Endothelial cell of umbilical vein (primary cell): ENCODE measurements around the gene MYO1A. TPM values are rescaled to one million over a fixed set of nuclear protein-coding genes. Genes with fewer than 3 reads are reported as not detected.
A peak's percentile ranks its signal among the peaks of the same experiment; 100 is the strongest.

Experiments
- BruUV-seq: library from RNA; stranded (reverse); fragments of 400-500 nt; replicated peaks from 2 replicates; lab custom pipeline; 2021; lab: Mats Ljungman, UMichigan
- CTCF ChIA-PET: fragments of 300-600, 350-600 bp; sonication (Branson Sonifier 250); formaldehyde crosslinking; loops from one replicate; lab custom pipeline; 2021; ENCODE audit warnings: antibody characterized with exemption, inconsistent platforms; lab: Charles Lee
- POLR2A ChIA-PET: fragments of 300-600, 350-600 bp; sonication (Branson Sonifier 250); formaldehyde crosslinking; loops from one replicate; lab custom pipeline; 2021; ENCODE audit warnings: antibody characterized with exemption, inconsistent platforms; lab: Charles Lee
- DNase-seq: peaks from one replicate; pipeline ENCODE4 v3.0.0-alpha.2; 2011; ENCODE audit warnings: low read depth, low spot score
- FAIRE-seq: peaks from 2 replicates; lab custom pipeline; 2011; peaks lifted over from hg19 to GRCh38; lab: Jason Lieb, UNC
- H2AFZ ChIP-seq: 2 replicates; pipeline ENCODE4 v1.6.0; 2012; ENCODE audit warnings: low read depth, low read length, control low read depth, inconsistent platforms
- H3K27ac ChIP-seq: 2 replicates; pipeline ENCODE4 v1.5.1; 2011; ENCODE audit warnings: low read depth, mild to moderate bottlenecking, control low read depth, low read length, moderate library complexity; ENCODE audit not compliant: insufficient read depth
- H3K27me3 ChIP-seq, 2 experiments: 2 replicates each; pipeline versions ENCODE4 v1.6.0 to v1.6.1; 2011; ENCODE audit warnings: low read length in 2 of 2, mixed read lengths in 1 of 2; ENCODE audit not compliant: control insufficient read depth in 2 of 2, insufficient read depth in 2 of 2
- H3K36me3 ChIP-seq, 2 experiments: 2 replicates in 1 of 2; 3 replicates in 1 of 2; pipeline ENCODE4 v1.5.1; 2011; ENCODE audit warnings: low read length in 2 of 2, mild to moderate bottlenecking in 1 of 2, moderate library complexity in 1 of 2; ENCODE audit not compliant: control insufficient read depth in 2 of 2, insufficient read depth in 2 of 2; ENCODE audit errors: extremely low read depth in 1 of 2
- H3K4me1 ChIP-seq: 3 replicates; pipeline ENCODE4 v1.5.1; 2011; ENCODE audit warnings: mild to moderate bottlenecking, low read length; ENCODE audit not compliant: control insufficient read depth, insufficient read depth; ENCODE audit errors: extremely low read depth
- H3K4me2 ChIP-seq: 2 replicates; pipeline ENCODE4 v1.6.1; 2011; ENCODE audit warnings: low read length, control low read depth, mixed read lengths; ENCODE audit not compliant: insufficient read depth
- H3K4me3 ChIP-seq, 3 experiments: fragments of 200-600 bp in 1 of 3; sonication (generic), shearing (Covaris generic) in 1 of 3; replicated peaks in 1 of 3; 2 replicates each; pipeline ENCODE4 v1.5.1; 2011 to 2016; ENCODE audit warnings: control low read depth in 3 of 3, low read length in 3 of 3, mild to moderate bottlenecking in 2 of 3, inconsistent platforms in 1 of 3, low read depth in 1 of 3, moderate library complexity in 1 of 3; ENCODE audit not compliant: insufficient read depth in 1 of 3
- H3K79me2 ChIP-seq: 2 replicates; pipeline ENCODE4 v1.6.0; 2012; ENCODE audit warnings: low read length, inconsistent platforms; ENCODE audit not compliant: control insufficient read depth, insufficient read depth
- H3K9ac ChIP-seq: replicated peaks from 2 replicates; pipeline ENCODE3; 2011; ENCODE audit warnings: low read length, control low read depth; ENCODE audit not compliant: insufficient read depth; ENCODE audit errors: extremely low read depth
- H3K9me1 ChIP-seq: replicated peaks from 3 replicates; pipeline ENCODE4 v1.6.0; 2011; ENCODE audit warnings: mild to moderate bottlenecking, low read length; ENCODE audit not compliant: control insufficient read depth, insufficient read depth; ENCODE audit errors: extremely low read depth
- H3K9me3 ChIP-seq: replicated peaks from 2 replicates; pipeline ENCODE4 v1.5.1; 2012; ENCODE audit warnings: low read length, inconsistent platforms; ENCODE audit not compliant: control insufficient read depth, insufficient read depth
- H4K20me1 ChIP-seq: replicated peaks from 2 replicates; pipeline ENCODE3; 2011; ENCODE audit warnings: mild to moderate bottlenecking, low read length; ENCODE audit not compliant: control insufficient read depth, insufficient read depth; ENCODE audit errors: extremely low read depth
- CTCF ChIP-seq, 2 donors: IDR thresholded peaks; 1 replicate in 1 of 2; 2 replicates in 1 of 2; pipeline ENCODE4 v1.5.1; 2011; ENCODE audit warnings: low read length in 2 of 2, mild to moderate bottlenecking in 2 of 2, moderate library complexity in 2 of 2, control low read depth in 1 of 2, inconsistent platforms in 1 of 2, low read depth in 1 of 2; ENCODE audit not compliant: insufficient read depth in 1 of 2; ENCODE audit errors: extremely low read depth in 1 of 2
- EZH2 ChIP-seq: IDR thresholded peaks from 2 replicates; pipeline ENCODE4 v1.6.1; 2012; ENCODE audit warnings: borderline replicate concordance, low read depth, mild to moderate bottlenecking, moderate library complexity, low read length, inconsistent platforms; ENCODE audit not compliant: severe bottlenecking
- FOS ChIP-seq: IDR thresholded peaks from 2 replicates; pipeline ENCODE4 v1.6.1; 2011; ENCODE audit warnings: mild to moderate bottlenecking, low read length, moderate library complexity, borderline replicate concordance; ENCODE audit not compliant: insufficient read depth
- GATA2 ChIP-seq: IDR thresholded peaks from 2 replicates; pipeline ENCODE4 v1.7.0; 2011; ENCODE audit warnings: low read depth, mild to moderate bottlenecking, moderate library complexity, mixed read lengths, low read length; ENCODE audit not compliant: insufficient read length, insufficient read depth
- JUN ChIP-seq: IDR thresholded peaks from 2 replicates; pipeline ENCODE4 v1.6.1; 2011; ENCODE audit warnings: borderline replicate concordance, low read depth; ENCODE audit not compliant: insufficient read length, insufficient read depth
- MAX ChIP-seq: IDR thresholded peaks from 2 replicates; pipeline ENCODE4 v1.6.1; 2011; ENCODE audit not compliant: insufficient read depth, insufficient read length
- MYC ChIP-seq: IDR thresholded peaks from one replicate; pipeline ENCODE4 v1.6.1; 2011; ENCODE audit warnings: mild to moderate bottlenecking, low read depth, low read length
- POLR2A ChIP-seq: IDR thresholded peaks from 2 replicates; pipeline ENCODE4 v1.6.1; 2012; ENCODE audit warnings: low read depth, mild to moderate bottlenecking, control low read depth, low read length
- POLR2AphosphoS5 ChIP-seq: IDR thresholded peaks from 2 replicates; pipeline ENCODE4 v1.6.1; 2012; ENCODE audit warnings: low read depth, mild to moderate bottlenecking, control low read depth, low read length, moderate library complexity; ENCODE audit not compliant: insufficient read depth
- dilution Hi-C: fragments of 300-500 bp; cut with MboI; formaldehyde crosslinking; loops from one replicate; pipeline ENCODE4 v1.15.0; 2019; ENCODE audit warnings: low sequenced_read_pairs; ENCODE audit not compliant: extremely low pct_ligation_motif_present
- intact Hi-C: fragments of 100-400 bp; cut with micrococcal nuclease; formaldehyde crosslinking; loops from one replicate; pipeline ENCODE4 v1.10.0; 2022
- polyA plus RNA-seq, 4 experiments: library from polyadenylated mRNA; depleted of rRNA in 3 of 4; stranded (reverse) in 3 of 4; unstranded in 1 of 4; fragments of >200 nt; gene quantifications; 2 replicates each; pipeline versions ENCODE4 v1.2.1 to v1.2.3, GENCODE V29; 2011 to 2012; ENCODE audit warnings: missing spikeins in 1 of 4
- total RNA-seq: library from RNA; stranded (reverse); gene quantifications from 2 replicates; pipeline ENCODE4 v1.2.3, GENCODE V29; 2021

The MYO1A gene
- total and polyA plus RNA-seq, 2 donors (not counting 3 experiments of a cell fraction or from before 2014, with no cell fraction given): not detected

GRCh38 chr12:57006809-57007475 lies 43.0 kb downstream of the MYO1A start:
- no peak overlapping the region for H3K27ac ChIP-seq
- no TSS peak for BruUV-seq
- H3K9ac ChIP-seq: no peak overlapping the region
- H3K9me1 ChIP-seq: no peaks in the 10 kb centered on the region
- peak; percentile 47 for FAIRE-seq
- CTCF ChIA-PET: interaction anchor here (1.6 to 5.5 kb wide), 2 partner anchors 13 to 105 kb away, joined by 4 to 32 read pairs; partner anchors contain the start of gene STAT6
- peaks cover 0 to 23% of the 10 kb centered on the region in 2 experiments for H3K36me3 ChIP-seq
- peak overlapping the region; percentile 62 for H3K4me2 ChIP-seq
- H4K20me1 ChIP-seq: no peaks in the 10 kb centered on the region
- intact Hi-C loops: no loop called here
- no peaks in the 10 kb centered on the region for H3K9me3 ChIP-seq
- dilution Hi-C loops: no loop called here
- H3K27me3 ChIP-seq: peaks cover 1 to 6% of the 10 kb centered on the region in 2 experiments
- POLR2A ChIA-PET: no interaction called here
- peaks cover 17% of the 10 kb centered on the region for H3K79me2 ChIP-seq
- no peak for DNase-seq
- peak overlapping the region in 1 of 3 experiments; percentile 39 for H3K4me3 ChIP-seq
- peaks cover 8% of the 10 kb centered on the region for H3K4me1 ChIP-seq
- TF ChIP-seq MAX: no peak
- peak overlapping the region; percentile 70 for H2AFZ ChIP-seq

DNA sequence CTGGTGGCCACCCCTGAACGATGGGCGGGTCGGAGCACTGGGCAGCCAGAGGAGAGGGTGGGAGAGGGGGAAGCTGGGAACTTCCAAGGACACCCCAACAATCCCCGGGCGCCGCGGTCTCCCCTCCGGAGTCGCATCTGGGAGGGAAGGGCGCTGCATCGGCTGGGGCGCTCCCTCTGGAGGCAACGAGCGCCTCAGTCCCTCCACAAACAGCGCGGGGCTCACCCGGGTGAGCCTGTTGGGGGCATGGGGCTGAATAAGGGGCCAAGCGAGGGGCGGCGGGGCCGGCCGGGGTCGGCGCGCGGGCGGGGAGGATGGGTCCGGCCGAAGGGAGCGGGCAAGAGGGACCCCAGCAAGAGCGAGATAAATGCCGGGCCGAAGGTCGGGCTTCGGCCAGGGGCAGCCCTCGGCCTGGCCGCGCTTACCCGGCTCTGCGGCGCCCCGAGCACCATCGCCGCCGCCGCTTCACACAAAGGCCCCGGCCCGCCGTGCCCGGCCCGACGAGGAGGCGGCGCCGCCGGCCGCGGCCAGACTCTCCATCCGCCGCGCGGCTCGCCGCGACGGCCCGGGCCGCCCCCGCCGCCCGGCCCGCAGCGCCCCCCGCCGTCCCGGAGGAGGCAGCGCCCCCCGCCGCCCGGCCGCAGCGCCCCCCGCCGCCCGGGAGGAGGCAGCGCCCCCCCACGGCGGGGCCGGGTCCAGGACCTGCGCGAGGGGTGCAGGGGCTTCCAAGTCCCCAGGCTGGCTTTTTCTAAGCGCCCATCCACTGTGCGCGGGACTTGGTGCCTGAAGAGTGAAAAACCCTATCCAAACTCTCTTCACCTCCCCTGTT lies 43.7 kb downstream of the MYO1A start, which contains the start of gene ZBTB39:
Gene ZBTB39 (minus strand): TSS at position 567 of the 829 bp plus-strand sequence. CDS start 1,629 bp downstream, outside the sequence.
- Histone ChIP-seq H3K9me1 (no peaks in the 10 kb centered on the region), H3K9me3 (no peaks in the 10 kb centered on the region), H3K27ac (no peak within 1 kb of the TSS), H3K36me3 (peaks cover 0 to 23% of the 10 kb centered on the region in 2 experiments), H4K20me1 (no peaks in the 10 kb centered on the region), H2AFZ (peak within 1 kb of the TSS; percentile 79), H3K79me2 (peaks cover 17% of the 10 kb centered on the region), H3K4me2 (peak within 1 kb of the TSS; percentile 72), H3K27me3 (peaks cover under 1 to 2% of the 10 kb centered on the region in 2 experiments), H3K4me3 (peak within 1 kb of the TSS; percentile 64 to 91 (median 91)), H3K9ac (peak within 1 kb of the TSS; percentile 82), H3K4me1 (peaks cover 8% of the 10 kb centered on the region)
- dilution Hi-C loops: no loop called here
- FAIRE-seq (no peak), DNase-seq (peak; percentile 37)
- BruUV-seq: no TSS peak
- ChIA-PET POLR2A (no interaction called here), CTCF (interaction anchor here (1.0 to 5.5 kb wide), 4 partner anchors 11 to 106 kb away, joined by 3 to 32 read pairs (median 5); partner anchors contain the start of genes STAT6 and TAC3)
- TF ChIP-seq FOS (no peak), POLR2A (peak; percentile 73), CTCF (IDR thresholded peaks at IDR 0.05; ENCODE audit: extremely low read depth in 1 of 2, insufficient read depth in 1 of 2, low read depth in 1 of 2, low read length in 2 of 2) (peak; percentile 44 to 56), EZH2 (no peak), GATA2 (no peak), JUN (no peak), MAX (no peak), POLR2AphosphoS5 (peak; percentile 77), MYC (no peak)
- intact Hi-C loops: no loop called here
